Upper lobe of left lung (tissue), 4 donors: ENCODE measurements around the gene RPL28.

Experiments
- POLR2A ChIP-seq, 4 donors: fragments of 450-650 bp; IDR thresholded peaks; one replicate each; pipeline ENCODE4 v1.5.1; 2016 to 2017; ENCODE audit warnings: antibody characterized with exemption in 4 of 4, mild to moderate bottlenecking in 2 of 4
- TF ChIP-seq, protein P1 (sequence below), 6 experiments: fragments of 450-650 bp in 4 of 6; fragments of 200-600 bp in 2 of 6; sonication (generic) in 2 of 6; IDR thresholded peaks; one replicate each; pipeline ENCODE4 v1.5.1; 2016 to 2019; ENCODE audit warnings: antibody characterized with exemption in 6 of 6

DNA sequence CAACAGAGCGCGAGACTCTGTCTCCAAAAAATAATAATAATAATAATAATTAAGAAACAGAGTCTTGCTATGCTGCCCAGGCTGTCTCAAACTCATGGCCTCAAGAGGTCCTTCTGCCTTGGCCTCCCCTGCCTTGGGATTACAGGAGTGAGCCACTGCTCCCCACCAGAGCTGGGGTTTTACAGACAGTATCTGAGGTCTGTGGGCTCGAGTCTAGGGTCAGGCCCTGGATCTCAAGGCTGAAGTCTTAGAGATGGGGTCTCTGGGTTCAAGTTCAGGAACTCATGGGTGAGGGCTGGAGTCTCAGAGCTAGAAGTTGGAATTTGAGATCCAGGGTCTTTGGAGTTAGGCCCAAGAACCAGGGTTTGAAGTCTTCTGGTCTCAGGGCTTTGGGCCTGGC is 18.9 kb upstream of the RPL28 start:
- TF ChIP-seq, protein P1, sequence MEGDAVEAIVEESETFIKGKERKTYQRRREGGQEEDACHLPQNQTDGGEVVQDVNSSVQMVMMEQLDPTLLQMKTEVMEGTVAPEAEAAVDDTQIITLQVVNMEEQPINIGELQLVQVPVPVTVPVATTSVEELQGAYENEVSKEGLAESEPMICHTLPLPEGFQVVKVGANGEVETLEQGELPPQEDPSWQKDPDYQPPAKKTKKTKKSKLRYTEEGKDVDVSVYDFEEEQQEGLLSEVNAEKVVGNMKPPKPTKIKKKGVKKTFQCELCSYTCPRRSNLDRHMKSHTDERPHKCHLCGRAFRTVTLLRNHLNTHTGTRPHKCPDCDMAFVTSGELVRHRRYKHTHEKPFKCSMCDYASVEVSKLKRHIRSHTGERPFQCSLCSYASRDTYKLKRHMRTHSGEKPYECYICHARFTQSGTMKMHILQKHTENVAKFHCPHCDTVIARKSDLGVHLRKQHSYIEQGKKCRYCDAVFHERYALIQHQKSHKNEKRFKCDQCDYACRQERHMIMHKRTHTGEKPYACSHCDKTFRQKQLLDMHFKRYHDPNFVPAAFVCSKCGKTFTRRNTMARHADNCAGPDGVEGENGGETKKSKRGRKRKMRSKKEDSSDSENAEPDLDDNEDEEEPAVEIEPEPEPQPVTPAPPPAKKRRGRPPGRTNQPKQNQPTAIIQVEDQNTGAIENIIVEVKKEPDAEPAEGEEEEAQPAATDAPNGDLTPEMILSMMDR (IDR thresholded peaks at IDR 0.05): no peak
- TF ChIP-seq POLR2A (IDR thresholded peaks at IDR 0.05): no peak
